Choroid plexus epithelial cell (primary cell): ENCODE results near the gene HHIPL1.
A peak's percentile ranks its signal among the peaks of the same experiment; 100 is the strongest.

Source experiments
- DNase-seq: peaks from one replicate; pipeline ENCODE4 v3.0.0-alpha.2; 2010; ENCODE audit warnings: low read depth
- H3K4me3 ChIP-seq: 2 replicates; pipeline ENCODE4 v1.5.1; 2011; ENCODE audit warnings: low read depth, mild to moderate bottlenecking, control low read depth, low read length, moderate library complexity
- TF ChIP-seq, protein P1 (sequence below): conservative IDR thresholded peaks from 2 replicates; pipeline ENCODE4 v1.5.1; 2011; ENCODE audit warnings: low read depth, mild to moderate bottlenecking, control low read depth, inconsistent platforms, low read length, moderate library complexity

HHIPL1 gene

GRCh38 chr14:99651953-99652746 is 7.2 kb downstream of the HHIPL1 start:
- no peak overlapping the region for H3K4me3 ChIP-seq
- TF ChIP-seq, protein P1, sequence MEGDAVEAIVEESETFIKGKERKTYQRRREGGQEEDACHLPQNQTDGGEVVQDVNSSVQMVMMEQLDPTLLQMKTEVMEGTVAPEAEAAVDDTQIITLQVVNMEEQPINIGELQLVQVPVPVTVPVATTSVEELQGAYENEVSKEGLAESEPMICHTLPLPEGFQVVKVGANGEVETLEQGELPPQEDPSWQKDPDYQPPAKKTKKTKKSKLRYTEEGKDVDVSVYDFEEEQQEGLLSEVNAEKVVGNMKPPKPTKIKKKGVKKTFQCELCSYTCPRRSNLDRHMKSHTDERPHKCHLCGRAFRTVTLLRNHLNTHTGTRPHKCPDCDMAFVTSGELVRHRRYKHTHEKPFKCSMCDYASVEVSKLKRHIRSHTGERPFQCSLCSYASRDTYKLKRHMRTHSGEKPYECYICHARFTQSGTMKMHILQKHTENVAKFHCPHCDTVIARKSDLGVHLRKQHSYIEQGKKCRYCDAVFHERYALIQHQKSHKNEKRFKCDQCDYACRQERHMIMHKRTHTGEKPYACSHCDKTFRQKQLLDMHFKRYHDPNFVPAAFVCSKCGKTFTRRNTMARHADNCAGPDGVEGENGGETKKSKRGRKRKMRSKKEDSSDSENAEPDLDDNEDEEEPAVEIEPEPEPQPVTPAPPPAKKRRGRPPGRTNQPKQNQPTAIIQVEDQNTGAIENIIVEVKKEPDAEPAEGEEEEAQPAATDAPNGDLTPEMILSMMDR: no peak
- no peak for DNase-seq

- TF ChIP-seq, protein P1: no peak
- no peak overlapping the region for H3K4me3 ChIP-seq
- DNase-seq: peak; percentile 79
Observed at GRCh38 chr14:99654235-99654985, 9.5 kb downstream of the HHIPL1 start.

DNA sequence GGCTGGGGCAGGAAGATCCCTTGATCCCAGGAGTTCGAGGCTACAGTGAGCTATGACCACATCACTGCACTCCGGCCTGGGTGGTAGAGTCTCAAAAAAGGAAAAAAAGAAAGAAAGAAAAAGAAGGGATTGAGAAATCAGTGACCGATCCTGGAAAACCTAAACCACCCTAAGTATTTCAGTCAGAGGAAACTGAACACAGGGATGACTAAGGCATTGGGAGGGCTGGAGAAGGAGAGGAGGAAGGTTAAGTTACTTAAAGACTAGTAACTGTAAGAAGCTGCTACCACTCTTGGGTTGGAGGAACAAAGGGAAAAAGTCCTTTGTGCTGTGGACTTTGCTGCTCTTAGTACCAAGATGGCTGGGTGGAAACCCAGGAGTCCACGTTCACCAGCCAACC is 10.6 kb downstream of the HHIPL1 start:
- DNase-seq: peak; percentile 50
- TF ChIP-seq, protein P1: no peak
- no peak overlapping the region for H3K4me3 ChIP-seq

DNA sequence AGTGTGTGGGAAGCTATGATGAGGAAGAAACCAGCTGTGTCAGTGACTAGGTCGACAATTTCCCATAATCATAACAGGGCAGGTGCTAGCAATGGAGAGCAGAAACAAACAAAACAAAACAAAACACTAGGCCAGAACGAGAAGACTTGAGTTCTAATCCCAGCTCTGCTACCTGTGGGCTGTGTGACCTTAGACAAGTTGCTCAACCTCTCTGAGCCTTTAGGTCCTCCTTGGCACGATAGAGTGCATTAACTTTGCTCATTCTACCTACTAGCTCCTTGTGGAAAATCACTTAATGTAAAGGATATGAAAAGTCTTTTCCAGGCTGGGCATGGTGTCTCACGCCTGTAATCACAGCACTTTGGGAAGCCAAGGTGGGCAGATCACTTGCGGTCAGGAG is 11.2 kb downstream of the HHIPL1 start:
- TF ChIP-seq, protein P1: no peak
- DNase-seq: no peak
- H3K4me3 ChIP-seq: no peak overlapping the region

- H3K4me3 ChIP-seq: no peak overlapping the region
- TF ChIP-seq, protein P1: no peak
- DNase-seq: no peak
Observed at GRCh38 chr14:99657645-99658155, 12.8 kb downstream of the HHIPL1 start.

- DNase-seq: no peak
- TF ChIP-seq, protein P1: no peak
- no peak overlapping the region for H3K4me3 ChIP-seq
Observed at GRCh38 chr14:99658218-99658845, 13.4 kb downstream of the HHIPL1 start.
